ENCODE results near the gene ITFG2.

GRCh38 chr12:2857576-2857975 lies 45.1 kb downstream of the ITFG2 start:
- TF ChIP-seq POLR2A (IDR thresholded peaks at IDR 0.05): no peak
- TF ChIP-seq CTCF (IDR thresholded peaks at IDR 0.05): no peak
- TF ChIP-seq EP300 (IDR thresholded peaks at IDR 0.05): no peak
